Endodermal cell (in vitro differentiated cells): Measurements from ENCODE around the gene SNX20. TPM values are rescaled to one million over a fixed set of nuclear protein-coding genes. Genes with fewer than 3 reads are reported as not detected.

Source experiments
- DNase-seq: peaks from one replicate; pipeline ENCODE4 v3.0.0-alpha.2; 2017
- H3K27ac ChIP-seq: 2 replicates; pipeline ENCODE4 v1.5.1; 2013; ENCODE audit warnings: mild to moderate bottlenecking, low read depth, low read length, moderate library complexity
- H3K27me3 ChIP-seq: 2 replicates; pipeline ENCODE4 v1.6.1; 2013; ENCODE audit warnings: mild to moderate bottlenecking, low read length, moderate library complexity; ENCODE audit not compliant: insufficient read depth, control insufficient read depth, poor library complexity, severe bottlenecking
- H3K36me3 ChIP-seq: 2 replicates; pipeline ENCODE4 v1.7.0; 2013; ENCODE audit warnings: mild to moderate bottlenecking, low read length, moderate library complexity; ENCODE audit not compliant: control insufficient read depth, insufficient read depth
- H3K4me1 ChIP-seq: one replicate; pipeline ENCODE4 v1.7.0; 2013; ENCODE audit warnings: low read length; ENCODE audit not compliant: control insufficient read depth, insufficient read depth
- H3K4me3 ChIP-seq: 2 replicates; pipeline ENCODE4 v1.5.1; 2013; ENCODE audit warnings: mild to moderate bottlenecking, low read length, moderate library complexity
- H3K9ac ChIP-seq: 2 replicates; pipeline ENCODE4 v1.6.1; 2013; ENCODE audit warnings: mild to moderate bottlenecking, low read length, moderate library complexity; ENCODE audit not compliant: poor library complexity, severe bottlenecking; ENCODE audit errors: extremely low read depth
- H3K9me3 ChIP-seq: 2 replicates; pipeline ENCODE4 v1.6.1; 2013; ENCODE audit warnings: mild to moderate bottlenecking, low read length, moderate library complexity; ENCODE audit not compliant: control insufficient read depth
- H3K27ac Mint-ChIP-seq: 2 replicates; pipeline ENCODE4 v1.8.0; 2020; ENCODE audit warnings: mixed read lengths
- H3K27me3 Mint-ChIP-seq: 2 replicates; pipeline ENCODE4 v1.8.0; 2021; ENCODE audit warnings: mild to moderate bottlenecking, mixed read lengths; ENCODE audit not compliant: insufficient read depth
- H3K36me3 Mint-ChIP-seq: 2 replicates; pipeline ENCODE4 v1.8.0; 2020; ENCODE audit warnings: low read depth, mixed read lengths
- H3K4me1 Mint-ChIP-seq: 2 replicates; pipeline ENCODE4 v1.8.0; 2020; ENCODE audit warnings: mixed read lengths
- H3K4me3 Mint-ChIP-seq: 2 replicates; pipeline ENCODE4 v1.8.0; 2020; ENCODE audit warnings: mild to moderate bottlenecking, moderate library complexity, mixed read lengths
- H3K9me3 Mint-ChIP-seq: 2 replicates; pipeline ENCODE4 v1.8.0; 2020; ENCODE audit warnings: mild to moderate bottlenecking, mixed read lengths
- WGBS, 2 experiments: methylation state at CpG; one replicate each; pipeline versions ENCODE4 v1.1.5 to v1.1.7; 2013; ENCODE audit warnings: missing lambda C conversion rate in 2 of 2, mixed read lengths in 1 of 2; ENCODE audit not compliant: insufficient coverage in 1 of 2, insufficient read length in 1 of 2; 5-methylcytosine and 5-hydroxymethylcytosine counted together
- total RNA-seq, 2 donors: library from RNA; stranded (reverse); fragmentation: NEBNext Ultra II Directional in 1 of 2; extraction: Animal tissue kit (Norgen Biotek cat#: 25700) in 1 of 2; gene quantifications; 2 replicates in 1 of 2; 3 replicates in 1 of 2; pipeline ENCODE4 v1.2.1, GENCODE V29; 2021
- TF ChIP-seq, protein P1 (sequence below): fragments of 200-600 bp; sonication (generic); conservative IDR thresholded peaks from 2 replicates; pipeline ENCODE4 v1.5.0; 2021; ENCODE audit warnings: antibody characterized with exemption, mild to moderate bottlenecking

The SNX20 gene
- total RNA-seq, 2 donors from 2014 or later, result not detected

DNA sequence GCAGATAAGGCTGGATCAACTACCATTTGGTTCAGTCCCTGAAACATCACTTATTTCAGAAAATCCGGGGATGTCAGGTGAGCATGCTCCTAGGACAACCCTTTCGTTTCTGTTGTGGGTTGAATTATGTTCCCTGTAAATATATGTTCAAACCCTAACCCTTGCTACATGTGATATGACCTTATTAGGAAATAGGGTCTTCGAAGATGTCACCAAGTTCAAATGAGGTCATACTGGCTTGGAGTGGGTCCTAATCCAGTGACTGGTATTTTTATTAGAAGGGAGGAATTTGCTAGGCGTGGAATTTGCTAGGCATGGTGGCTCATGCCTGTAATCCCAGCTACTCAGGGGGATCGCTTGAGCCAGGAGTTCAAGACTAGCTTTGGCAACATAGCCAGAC, 21.3 kb downstream of the SNX20 start:
- Mint-ChIP-seq H3K9me3 (peaks cover 5% of the 10 kb centered on the region), H3K27ac (no peak overlapping the region), H3K36me3 (no peaks in the 10 kb centered on the region), H3K27me3 (peaks cover 12% of the 10 kb centered on the region), H3K4me3 (no peak overlapping the region), H3K4me1 (no peaks in the 10 kb centered on the region)
- H3K9ac ChIP-seq, result no peak overlapping the region
- no peak for DNase-seq
- TF ChIP-seq, protein P1, sequence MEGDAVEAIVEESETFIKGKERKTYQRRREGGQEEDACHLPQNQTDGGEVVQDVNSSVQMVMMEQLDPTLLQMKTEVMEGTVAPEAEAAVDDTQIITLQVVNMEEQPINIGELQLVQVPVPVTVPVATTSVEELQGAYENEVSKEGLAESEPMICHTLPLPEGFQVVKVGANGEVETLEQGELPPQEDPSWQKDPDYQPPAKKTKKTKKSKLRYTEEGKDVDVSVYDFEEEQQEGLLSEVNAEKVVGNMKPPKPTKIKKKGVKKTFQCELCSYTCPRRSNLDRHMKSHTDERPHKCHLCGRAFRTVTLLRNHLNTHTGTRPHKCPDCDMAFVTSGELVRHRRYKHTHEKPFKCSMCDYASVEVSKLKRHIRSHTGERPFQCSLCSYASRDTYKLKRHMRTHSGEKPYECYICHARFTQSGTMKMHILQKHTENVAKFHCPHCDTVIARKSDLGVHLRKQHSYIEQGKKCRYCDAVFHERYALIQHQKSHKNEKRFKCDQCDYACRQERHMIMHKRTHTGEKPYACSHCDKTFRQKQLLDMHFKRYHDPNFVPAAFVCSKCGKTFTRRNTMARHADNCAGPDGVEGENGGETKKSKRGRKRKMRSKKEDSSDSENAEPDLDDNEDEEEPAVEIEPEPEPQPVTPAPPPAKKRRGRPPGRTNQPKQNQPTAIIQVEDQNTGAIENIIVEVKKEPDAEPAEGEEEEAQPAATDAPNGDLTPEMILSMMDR, result no peak
- H3K27ac ChIP-seq, result no peak overlapping the region
- H3K4me3 ChIP-seq, result no peak overlapping the region
- peaks cover 15% of the 10 kb centered on the region for H3K9me3 ChIP-seq
- 86 to 96% methylated on average over 1 to 5 of the region's 5 CpGs for WGBS, 2 experiments
- no peaks in the 10 kb centered on the region for H3K36me3 ChIP-seq
- H3K27me3 ChIP-seq, result no peaks in the 10 kb centered on the region
- no peaks in the 10 kb centered on the region for H3K4me1 ChIP-seq

DNA sequence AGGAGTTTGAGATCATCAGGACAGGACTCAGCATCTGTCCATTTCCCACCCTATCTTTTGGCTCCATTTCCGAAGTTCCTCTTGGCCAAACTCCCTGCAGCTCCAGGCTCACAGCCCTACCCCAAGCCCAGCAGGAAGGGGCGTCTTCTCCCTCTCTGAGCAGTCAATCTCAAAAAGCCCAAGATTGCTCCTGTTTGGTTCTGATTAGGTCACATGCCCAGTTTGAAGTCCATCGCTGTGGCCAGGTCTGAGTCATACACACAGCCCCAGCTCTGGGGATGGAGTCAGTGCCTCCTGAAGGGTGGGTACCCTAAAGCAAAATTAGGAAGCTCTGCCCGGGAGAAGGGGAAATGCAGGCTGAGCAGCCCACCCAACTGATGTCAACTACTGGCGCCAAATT, 23.9 kb downstream of the SNX20 start:
- Mint-ChIP-seq H3K27ac (no peak overlapping the region), H3K27me3 (peaks cover 2% of the 10 kb centered on the region), H3K9me3 (no peaks in the 10 kb centered on the region), H3K36me3 (no peaks in the 10 kb centered on the region), H3K4me1 (peaks cover 4% of the 10 kb centered on the region), H3K4me3 (no peak overlapping the region)
- H3K9ac ChIP-seq, result no peak overlapping the region
- H3K9me3 ChIP-seq, result peaks cover 4% of the 10 kb centered on the region
- no peaks in the 10 kb centered on the region for H3K27me3 ChIP-seq
- no peaks in the 10 kb centered on the region for H3K36me3 ChIP-seq
- no peak overlapping the region for H3K27ac ChIP-seq
- TF ChIP-seq, protein P1, result no peak
- H3K4me3 ChIP-seq, result no peak overlapping the region
- no peak for DNase-seq
- no peaks in the 10 kb centered on the region for H3K4me1 ChIP-seq
- WGBS, 2 experiments, result 80 to 88% methylated on average over 2 to 5 of the region's 5 CpGs

DNA sequence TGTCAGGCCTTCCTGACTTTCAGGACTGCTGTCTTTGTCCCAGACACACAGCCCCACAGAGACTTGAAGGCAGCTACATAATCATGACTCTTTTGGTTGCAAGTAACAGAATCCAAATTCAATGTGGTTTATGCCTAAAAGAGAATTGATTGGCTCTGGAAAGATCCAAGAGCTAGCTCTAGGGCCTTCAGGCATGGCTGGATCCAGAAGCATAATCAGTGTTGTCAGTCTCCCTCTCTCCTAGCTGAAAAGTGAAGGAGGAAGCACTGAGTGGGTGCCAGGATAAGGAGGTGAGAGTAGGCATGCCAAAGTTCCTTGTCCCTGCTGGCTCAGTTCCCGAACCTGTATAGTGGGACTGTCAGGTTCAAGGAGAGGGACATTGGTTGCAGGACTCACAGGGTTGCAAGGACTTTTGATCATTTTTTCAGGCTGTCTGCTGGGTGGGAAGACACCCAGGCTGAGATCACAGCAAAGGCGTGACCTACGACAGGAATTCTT, 25.5 kb downstream of the SNX20 start:
- no peaks in the 10 kb centered on the region for H3K4me1 ChIP-seq
- WGBS, 2 experiments, result 80 to 100% methylated on average over 1 to 3 of the region's 3 CpGs
- no peaks in the 10 kb centered on the region for H3K9me3 Mint-ChIP-seq
- DNase-seq, result no peak
- no peak overlapping the region for H3K4me3 ChIP-seq
- no peak overlapping the region for H3K4me3 Mint-ChIP-seq
- H3K9ac ChIP-seq, result no peak overlapping the region
- H3K27me3 Mint-ChIP-seq, result peaks cover 1% of the 10 kb centered on the region
- H3K36me3 ChIP-seq, result no peaks in the 10 kb centered on the region
- H3K36me3 Mint-ChIP-seq, result no peaks in the 10 kb centered on the region
- H3K27me3 ChIP-seq, result no peaks in the 10 kb centered on the region
- H3K27ac Mint-ChIP-seq, result no peak overlapping the region
- H3K9me3 ChIP-seq, result no peaks in the 10 kb centered on the region
- peaks cover 4% of the 10 kb centered on the region for H3K4me1 Mint-ChIP-seq
- TF ChIP-seq, protein P1, result no peak
- H3K27ac ChIP-seq, result no peak overlapping the region
